Astrocyte (in vitro differentiated cells and primary cell): ENCODE measurements around the gene ITPRIPL2. TPM values are rescaled to one million over a fixed set of nuclear protein-coding genes. Genes with fewer than 3 reads are reported as not detected.

ENCODE experiments used
- DNase-seq: peaks from one replicate; pipeline ENCODE4 v3.0.0-alpha.2; 2010; ENCODE audit warnings: low read depth
- FAIRE-seq: peaks from 2 replicates; lab custom pipeline; 2011; peaks lifted over from hg19 to GRCh38; lab: Jason Lieb, UNC
- H2AFZ ChIP-seq: 2 replicates; pipeline ENCODE4 v1.6.0; 2012; ENCODE audit warnings: low read depth, low read length, inconsistent platforms
- H3K27ac ChIP-seq: 2 replicates; pipeline ENCODE4 v1.5.1; 2011; ENCODE audit warnings: low read depth, low read length, inconsistent platforms
- H3K27me3 ChIP-seq: 2 replicates; pipeline ENCODE4 v1.6.0; 2011; ENCODE audit warnings: low read length, inconsistent platforms; ENCODE audit not compliant: insufficient read depth
- H3K36me3 ChIP-seq: 2 replicates; pipeline ENCODE4 v1.5.1; 2011; ENCODE audit warnings: low read length, inconsistent platforms; ENCODE audit not compliant: insufficient read depth
- H3K4me1 ChIP-seq: 2 replicates; pipeline ENCODE4 v1.5.1; 2011; ENCODE audit warnings: low read length, inconsistent platforms; ENCODE audit not compliant: insufficient read depth
- H3K4me2 ChIP-seq: 2 replicates; pipeline ENCODE4 v1.6.0; 2012; ENCODE audit warnings: low read length, inconsistent platforms
- H3K4me3 ChIP-seq: 2 replicates; pipeline ENCODE4 v1.5.1; 2011; ENCODE audit warnings: low read depth, mild to moderate bottlenecking, low read length, inconsistent platforms; ENCODE audit not compliant: insufficient read depth
- H3K79me2 ChIP-seq: 2 replicates; pipeline ENCODE4 v1.6.0; 2012; ENCODE audit warnings: mild to moderate bottlenecking, low read length, inconsistent platforms; ENCODE audit not compliant: insufficient read depth
- H3K9ac ChIP-seq: 2 replicates; pipeline ENCODE4 v1.6.0; 2012; ENCODE audit warnings: mild to moderate bottlenecking, low read length, inconsistent platforms
- H3K9me3 ChIP-seq: 2 replicates; pipeline ENCODE4 v1.5.1; 2012; ENCODE audit warnings: low read depth, mild to moderate bottlenecking, low read length, inconsistent platforms; ENCODE audit not compliant: insufficient read depth
- H4K20me1 ChIP-seq: 2 replicates; pipeline ENCODE4 v1.6.0; 2012; ENCODE audit warnings: low read length, inconsistent platforms; ENCODE audit not compliant: insufficient read depth
- H3K27ac Mint-ChIP-seq: one replicate; pipeline ENCODE4 v1.8.0; 2021; ENCODE audit warnings: mild to moderate bottlenecking, mixed read lengths; ENCODE audit not compliant: unreplicated experiment
- H3K27me3 Mint-ChIP-seq: one replicate; pipeline ENCODE4 v1.8.0; 2021; ENCODE audit warnings: low read depth, mixed read lengths; ENCODE audit not compliant: unreplicated experiment
- H3K36me3 Mint-ChIP-seq: one replicate; pipeline ENCODE4 v1.8.0; 2021; ENCODE audit warnings: low read depth, mixed read lengths; ENCODE audit not compliant: unreplicated experiment
- H3K4me1 Mint-ChIP-seq: one replicate; pipeline ENCODE4 v1.8.0; 2021; ENCODE audit warnings: low read depth, mixed read lengths; ENCODE audit not compliant: unreplicated experiment
- H3K4me3 Mint-ChIP-seq: one replicate; pipeline ENCODE4 v1.8.0; 2021; ENCODE audit warnings: mild to moderate bottlenecking, moderate library complexity, mixed read lengths; ENCODE audit not compliant: unreplicated experiment
- H3K9me3 Mint-ChIP-seq: one replicate; pipeline ENCODE4 v1.8.0; 2021; ENCODE audit warnings: mild to moderate bottlenecking, mixed read lengths; ENCODE audit not compliant: unreplicated experiment
- CTCF ChIP-seq: IDR thresholded peaks from 2 replicates; pipeline ENCODE4 v1.5.1; 2011; ENCODE audit warnings: low read depth, mild to moderate bottlenecking, inconsistent platforms, low read length, moderate library complexity; ENCODE audit not compliant: insufficient read depth
- EZH2 ChIP-seq: IDR thresholded peaks from 2 replicates; pipeline ENCODE4 v1.6.1; 2012; ENCODE audit warnings: mild to moderate bottlenecking, low read length, inconsistent platforms; ENCODE audit not compliant: insufficient read depth
- total RNA-seq: library from RNA; stranded (reverse); gene quantifications from 2 replicates; pipeline ENCODE4 v1.2.1, GENCODE V29; 2021

Gene ITPRIPL2
- total RNA-seq, 1 donor from 2014 or later = 47.8 TPM

- Mint-ChIP-seq H3K36me3 (no peaks in the 10 kb centered on the region), H3K27me3 (peaks cover 26% of the 10 kb centered on the region), H3K4me3 (no peak overlapping the region), H3K4me1 (peaks cover 3% of the 10 kb centered on the region), H3K27ac (no peak overlapping the region), H3K9me3 (peaks cover 4% of the 10 kb centered on the region)
- Histone ChIP-seq H3K79me2 (no peaks in the 10 kb centered on the region), H3K9me3 (no peaks in the 10 kb centered on the region), H3K27ac (no peak overlapping the region), H3K4me3 (no peak overlapping the region), H3K9ac (no peak overlapping the region), H3K4me2 (no peak overlapping the region), H2AFZ (no peak overlapping the region), H3K36me3 (no peaks in the 10 kb centered on the region), H4K20me1 (no peaks in the 10 kb centered on the region), H3K4me1 (no peaks in the 10 kb centered on the region), H3K27me3 (peaks cover 3% of the 10 kb centered on the region)
- no peak for DNase-seq
- no peak for TF ChIP-seq EZH2
- TF ChIP-seq CTCF = no peak
- no peak for FAIRE-seq
Measured at GRCh38 chr16:19162085-19162484, 48.3 kb downstream of the ITPRIPL2 start.

- no peak overlapping the region for H3K4me3 ChIP-seq
- no peaks in the 10 kb centered on the region for H3K79me2 ChIP-seq
- H3K9ac ChIP-seq = no peak overlapping the region
- Mint-ChIP-seq H3K4me3 (no peak overlapping the region), H3K4me1 (peaks cover 3% of the 10 kb centered on the region), H3K36me3 (no peaks in the 10 kb centered on the region), H3K27me3 (peaks cover 19% of the 10 kb centered on the region), H3K9me3 (peaks cover 4% of the 10 kb centered on the region), H3K27ac (no peak overlapping the region)
- no peaks in the 10 kb centered on the region for H3K9me3 ChIP-seq
- H4K20me1 ChIP-seq = no peaks in the 10 kb centered on the region
- no peak overlapping the region for H3K4me2 ChIP-seq
- peaks cover 3% of the 10 kb centered on the region for H3K4me1 ChIP-seq
- H2AFZ ChIP-seq = no peak overlapping the region
- no peak for DNase-seq
- FAIRE-seq = no peak
- H3K27ac ChIP-seq = no peak overlapping the region
- H3K27me3 ChIP-seq = no peaks in the 10 kb centered on the region
- no peaks in the 10 kb centered on the region for H3K36me3 ChIP-seq
- TF ChIP-seq CTCF (no peak), EZH2 (no peak)
Measured at GRCh38 chr16:19163215-19163614, 49.5 kb downstream of the ITPRIPL2 start.

GRCh38 chr16:19164285-19164684 is 50.5 kb downstream of the ITPRIPL2 start:
- FAIRE-seq (no peak), DNase-seq (no peak)
- Mint-ChIP-seq H3K36me3 (no peaks in the 10 kb centered on the region), H3K4me3 (no peak overlapping the region), H3K4me1 (peaks cover 3% of the 10 kb centered on the region), H3K27ac (no peak overlapping the region), H3K9me3 (peaks cover 4% of the 10 kb centered on the region), H3K27me3 (peaks cover 12% of the 10 kb centered on the region)
- Histone ChIP-seq H3K27ac (no peak overlapping the region), H3K4me1 (peaks cover 3% of the 10 kb centered on the region), H3K36me3 (no peaks in the 10 kb centered on the region), H3K4me2 (no peak overlapping the region), H3K79me2 (no peaks in the 10 kb centered on the region), H4K20me1 (no peaks in the 10 kb centered on the region), H2AFZ (no peak overlapping the region), H3K9me3 (no peaks in the 10 kb centered on the region), H3K27me3 (peaks cover 3% of the 10 kb centered on the region), H3K4me3 (no peak overlapping the region), H3K9ac (no peak overlapping the region)
- TF ChIP-seq EZH2 (no peak), CTCF (no peak)
